Activated T-helper 2 cell treated with anti-CD3 and anti-CD28 coated beads, Interferon-gamma antibody, Interleukin-2, Interleukin-4, amounts not matched to agents 10 μg/mL and 5 μg/mL and 100 μg/mL, durations not matched to agents 14 hours and 24 hours and 36 hours (primary cell): ENCODE measurements around the gene MICAL3. TPM values are rescaled to one million over a fixed set of nuclear protein-coding genes. Genes with fewer than 3 reads are reported as not detected.

ENCODE experiments used
- DNase-seq: peaks from one replicate; pipeline ENCODE4 v3.0.0; 2021; ENCODE audit warnings: low spot score
- H3K27ac Mint-ChIP-seq: one replicate; pipeline ENCODE4 v1.8.0; 2021; ENCODE audit warnings: mixed read lengths
- H3K27me3 Mint-ChIP-seq: one replicate; pipeline ENCODE4 v1.8.0; 2021; ENCODE audit warnings: low read depth, mixed read lengths
- H3K36me3 Mint-ChIP-seq: one replicate; pipeline ENCODE4 v1.8.0; 2021; ENCODE audit warnings: low read depth, mixed read lengths
- H3K4me1 Mint-ChIP-seq: one replicate; pipeline ENCODE4 v1.8.0; 2021; ENCODE audit warnings: low read depth, mixed read lengths
- H3K4me3 Mint-ChIP-seq: one replicate; pipeline ENCODE4 v1.8.0; 2021; ENCODE audit warnings: low read depth, mild to moderate bottlenecking, moderate library complexity, mixed read lengths
- H3K9me3 Mint-ChIP-seq: one replicate; pipeline ENCODE4 v1.8.0; 2021; ENCODE audit warnings: mixed read lengths
- intact Hi-C: fragments of 100-400 bp; cut with micrococcal nuclease; formaldehyde crosslinking; loops from one replicate; pipeline ENCODE4 v1.15.1; 2023
- total RNA-seq: library from RNA; stranded (reverse); gene quantifications from 2 replicates; pipeline ENCODE4 v1.2.3, GENCODE V29; 2022

MICAL3 gene
- total RNA-seq, 1 donor from 2014 or later = 41.8 TPM

DNA sequence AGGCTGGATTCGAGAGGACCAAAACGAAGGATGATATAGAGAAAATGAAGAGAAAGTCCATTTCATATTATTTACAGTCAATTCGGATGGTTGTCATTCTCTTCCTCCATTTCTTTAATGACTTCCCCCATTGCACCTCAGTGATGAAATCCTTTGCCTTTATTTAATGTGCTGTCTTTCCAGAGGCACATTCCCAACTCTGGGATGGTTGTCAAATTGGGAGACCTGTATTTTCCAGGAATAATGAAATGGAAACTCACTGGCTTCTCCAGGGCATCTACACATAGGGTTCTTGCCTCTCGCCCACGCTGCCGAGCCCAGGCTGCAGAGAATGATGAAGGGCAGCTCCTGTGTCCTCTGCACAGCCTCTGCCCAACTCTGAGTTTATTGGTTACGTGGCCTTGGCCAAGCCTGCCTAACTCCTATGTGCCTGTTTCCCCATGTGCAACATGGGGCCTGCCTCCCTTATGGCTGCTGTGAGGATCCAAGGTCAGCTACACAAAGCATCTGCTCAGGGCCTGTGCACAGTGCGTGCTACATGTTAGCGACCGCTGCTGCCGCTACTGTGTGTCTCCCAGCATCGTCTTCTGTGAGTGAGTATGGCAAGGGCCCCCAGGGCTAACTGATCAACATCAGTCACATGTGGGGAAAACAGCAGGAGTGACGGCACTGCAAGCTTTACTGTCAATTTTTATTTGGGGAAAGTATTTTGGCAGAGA is 168.6 kb downstream of the MICAL3 start:
- H3K27ac Mint-ChIP-seq = no peak overlapping the region
- intact Hi-C loops = no loop called here
- H3K36me3 Mint-ChIP-seq = no peaks in the 10 kb centered on the region
- H3K4me1 Mint-ChIP-seq = no peaks in the 10 kb centered on the region
- no peak for DNase-seq
- H3K9me3 Mint-ChIP-seq = no peaks in the 10 kb centered on the region
- H3K27me3 Mint-ChIP-seq = no peaks in the 10 kb centered on the region
- H3K4me3 Mint-ChIP-seq = no peak overlapping the region

DNA sequence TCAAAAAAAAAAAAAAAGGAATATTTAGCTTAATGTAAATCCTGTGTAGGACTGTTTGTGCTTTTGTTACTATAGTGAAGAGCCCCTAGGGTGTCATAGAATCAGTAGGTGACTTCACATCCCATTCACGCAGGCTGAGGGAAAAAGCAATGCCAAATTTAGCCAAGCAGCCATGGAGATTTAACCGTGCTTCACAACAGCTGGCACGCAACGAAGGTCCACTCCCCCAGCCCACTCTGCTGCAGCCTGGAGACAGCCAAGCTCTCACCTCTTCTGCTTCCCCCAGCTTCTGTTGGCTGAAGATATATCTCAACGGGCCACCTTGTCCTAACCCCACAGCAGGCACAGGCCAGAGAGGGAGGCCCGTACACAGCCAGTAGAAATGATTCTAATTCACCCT is 171.3 kb downstream of the MICAL3 start:
- Mint-ChIP-seq H3K4me1 (no peaks in the 10 kb centered on the region), H3K27ac (no peak overlapping the region), H3K36me3 (no peaks in the 10 kb centered on the region), H3K4me3 (no peak overlapping the region), H3K27me3 (no peaks in the 10 kb centered on the region), H3K9me3 (no peaks in the 10 kb centered on the region)
- intact Hi-C loops = no loop called here
- DNase-seq = no peak

DNA sequence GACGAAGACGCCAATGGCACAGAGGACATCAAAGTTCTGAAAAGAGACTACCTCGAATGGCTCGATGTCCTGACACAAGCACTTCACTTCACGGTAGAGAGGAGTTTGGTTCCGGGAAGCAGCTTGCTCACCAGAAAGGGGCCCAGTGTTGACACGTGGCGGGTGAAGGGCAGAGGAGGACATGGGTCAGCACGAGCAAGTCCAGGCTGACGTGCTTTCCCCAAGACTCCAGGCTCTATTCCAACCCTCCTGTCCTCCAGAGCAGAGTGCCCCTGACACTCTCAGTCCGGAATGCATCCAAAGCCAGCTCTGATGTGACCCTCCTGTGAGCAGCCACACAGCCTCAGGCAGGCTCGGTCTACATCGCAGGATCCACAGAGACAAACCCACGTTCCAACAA is 172.6 kb downstream of the MICAL3 start:
- DNase-seq = no peak
- H3K4me1 Mint-ChIP-seq = no peaks in the 10 kb centered on the region
- no peaks in the 10 kb centered on the region for H3K36me3 Mint-ChIP-seq
- no peak overlapping the region for H3K27ac Mint-ChIP-seq
- H3K27me3 Mint-ChIP-seq = no peaks in the 10 kb centered on the region
- intact Hi-C loops = no loop called here
- H3K9me3 Mint-ChIP-seq = no peaks in the 10 kb centered on the region
- H3K4me3 Mint-ChIP-seq = no peak overlapping the region

DNA sequence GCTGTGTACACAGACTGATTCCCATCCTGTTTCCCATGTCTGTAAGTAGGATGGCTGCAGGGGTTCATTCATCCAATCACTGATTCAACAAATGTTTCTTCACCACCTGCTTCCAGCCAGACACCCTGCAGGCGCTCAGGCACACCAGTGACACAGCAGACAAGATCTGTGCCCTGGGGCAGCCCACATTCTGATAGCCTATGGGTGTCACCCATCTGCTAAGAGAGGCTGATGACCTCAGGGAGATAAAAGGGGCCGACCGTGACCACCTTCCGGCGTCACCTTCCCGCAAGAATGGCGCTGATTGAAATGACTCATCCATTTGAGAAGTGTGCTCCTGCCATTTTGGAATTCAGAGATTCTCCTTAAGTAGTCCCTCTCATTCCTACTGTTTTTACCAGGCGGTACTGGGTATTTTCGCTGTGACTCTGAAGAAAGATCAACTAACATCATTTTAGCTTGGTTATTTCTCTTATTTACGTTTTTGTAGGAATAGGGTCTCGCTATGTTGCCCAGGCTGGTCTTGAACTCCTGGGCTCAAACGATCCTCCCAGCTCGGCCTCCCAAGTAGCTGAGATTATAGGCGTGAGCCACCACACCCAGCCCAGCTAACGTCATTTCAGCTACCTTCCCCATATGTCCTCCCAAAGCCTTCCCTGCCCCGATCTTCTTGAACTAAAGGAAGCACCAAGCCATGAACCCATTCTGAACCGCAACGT is 176.8 kb downstream of the MICAL3 start:
- no peak for DNase-seq
- Mint-ChIP-seq H3K27me3 (no peaks in the 10 kb centered on the region), H3K27ac (no peak overlapping the region), H3K9me3 (no peaks in the 10 kb centered on the region), H3K4me1 (peaks cover 2% of the 10 kb centered on the region), H3K4me3 (no peak overlapping the region), H3K36me3 (no peaks in the 10 kb centered on the region)
- intact Hi-C loops = no loop called here

DNA sequence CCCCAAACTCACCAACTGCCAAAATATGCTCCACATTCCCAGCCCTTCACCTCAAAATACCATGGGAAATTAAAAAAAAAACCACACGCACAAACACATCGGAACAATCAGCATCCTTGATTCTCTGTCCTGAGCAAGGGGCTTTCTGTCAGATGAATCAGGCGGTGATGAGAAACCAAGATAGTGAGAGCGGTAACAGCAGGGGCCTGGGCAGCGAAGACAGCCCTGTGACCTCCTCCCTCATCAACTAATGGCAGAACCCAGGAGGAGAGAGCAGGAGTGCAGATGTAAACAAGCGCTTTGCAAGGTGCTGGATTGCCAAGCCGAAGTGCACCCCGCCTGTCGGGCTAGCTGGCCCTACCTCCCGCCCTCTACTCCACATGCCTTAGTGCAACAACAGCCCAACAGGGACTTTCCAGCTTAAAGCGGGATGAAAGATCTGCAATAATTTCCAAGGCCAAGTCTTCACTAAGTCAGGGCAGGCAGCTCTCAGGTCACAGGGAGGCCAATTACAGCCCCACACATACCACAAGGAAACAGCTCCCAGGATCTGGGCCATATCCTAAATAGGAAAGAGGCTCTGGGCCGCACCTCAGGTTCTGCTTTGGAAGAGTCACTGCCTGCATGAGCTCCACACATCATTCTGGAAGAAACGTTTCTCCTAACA is 177.9 kb downstream of the MICAL3 start:
- intact Hi-C loops = no loop called here
- H3K27me3 Mint-ChIP-seq = no peaks in the 10 kb centered on the region
- H3K27ac Mint-ChIP-seq = no peak overlapping the region
- no peaks in the 10 kb centered on the region for H3K9me3 Mint-ChIP-seq
- DNase-seq = no peak
- peaks cover 3% of the 10 kb centered on the region for H3K4me1 Mint-ChIP-seq
- H3K36me3 Mint-ChIP-seq = no peaks in the 10 kb centered on the region
- no peak overlapping the region for H3K4me3 Mint-ChIP-seq

DNA sequence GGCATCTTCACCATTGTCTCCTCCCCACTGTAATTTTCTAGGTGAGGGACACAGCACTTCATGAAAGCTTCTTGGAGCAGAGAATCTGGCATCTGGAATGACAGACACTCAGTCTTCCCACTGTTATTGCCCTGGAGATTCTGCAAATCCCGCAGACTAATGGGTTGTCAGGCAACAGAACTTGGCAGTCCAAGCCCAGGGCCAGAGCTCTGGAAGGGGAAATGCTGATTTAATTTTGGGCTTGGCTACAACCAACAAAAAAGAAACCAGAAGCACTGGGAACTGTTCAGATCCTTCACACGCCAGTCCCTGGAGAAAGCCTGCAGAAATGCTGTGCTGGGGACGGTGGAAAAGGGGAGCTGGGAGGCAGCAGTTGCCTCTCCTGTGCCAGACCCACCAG is 178.6 kb downstream of the MICAL3 start:
- intact Hi-C loops = no loop called here
- Mint-ChIP-seq H3K9me3 (no peaks in the 10 kb centered on the region), H3K27me3 (no peaks in the 10 kb centered on the region), H3K36me3 (no peaks in the 10 kb centered on the region), H3K4me3 (no peak overlapping the region), H3K4me1 (peaks cover 3% of the 10 kb centered on the region), H3K27ac (no peak overlapping the region)
- DNase-seq = no peak

DNA sequence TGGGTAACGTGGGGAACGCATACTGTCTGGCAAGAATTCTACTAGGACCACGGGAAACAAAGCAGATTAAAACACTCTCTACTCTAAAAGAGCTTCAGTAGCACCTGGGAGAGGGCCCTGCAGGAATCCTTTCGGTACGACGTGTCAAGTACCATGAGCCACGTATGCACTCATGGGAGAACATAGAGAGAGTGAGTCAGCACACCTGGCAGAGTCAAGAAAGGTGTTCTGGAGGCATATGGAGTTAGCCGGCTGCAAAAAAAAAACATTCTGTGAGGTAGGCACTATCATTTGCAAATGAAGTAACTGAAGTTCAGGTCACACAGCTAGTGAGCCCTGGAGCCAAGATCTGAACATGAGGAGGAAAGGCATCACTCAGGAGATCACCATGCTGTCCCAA is 179.0 kb downstream of the MICAL3 start:
- H3K36me3 Mint-ChIP-seq = peaks cover 4% of the 10 kb centered on the region
- no peaks in the 10 kb centered on the region for H3K9me3 Mint-ChIP-seq
- no peak overlapping the region for H3K27ac Mint-ChIP-seq
- peaks cover 3% of the 10 kb centered on the region for H3K4me1 Mint-ChIP-seq
- H3K4me3 Mint-ChIP-seq = no peak overlapping the region
- no peak for DNase-seq
- intact Hi-C loops = no loop called here
- H3K27me3 Mint-ChIP-seq = no peaks in the 10 kb centered on the region

DNA sequence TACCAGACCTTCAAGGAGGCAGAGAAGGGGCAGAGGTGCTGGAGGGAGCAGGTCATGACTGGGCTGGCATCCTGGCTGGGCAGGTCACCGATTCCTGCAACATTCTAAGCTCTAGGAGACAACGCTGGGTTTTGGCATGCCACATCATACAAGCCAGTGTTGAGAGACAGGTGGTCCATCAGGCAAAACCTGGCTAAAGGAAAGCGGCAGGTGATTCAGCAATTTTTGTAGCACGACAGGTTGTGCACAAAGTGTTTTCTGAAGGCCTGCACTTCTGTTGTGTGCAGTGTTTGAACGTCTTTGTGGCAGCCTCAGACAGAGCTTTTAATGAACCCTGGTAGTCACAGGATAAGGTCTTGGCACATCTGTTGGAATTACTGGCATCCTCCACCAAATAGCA is 180.2 kb downstream of the MICAL3 start:
- peaks cover 5% of the 10 kb centered on the region for H3K36me3 Mint-ChIP-seq
- no peak overlapping the region for H3K4me3 Mint-ChIP-seq
- no peak for DNase-seq
- H3K27me3 Mint-ChIP-seq = no peaks in the 10 kb centered on the region
- intact Hi-C loops = no loop called here
- peaks cover 3% of the 10 kb centered on the region for H3K4me1 Mint-ChIP-seq
- no peaks in the 10 kb centered on the region for H3K9me3 Mint-ChIP-seq
- H3K27ac Mint-ChIP-seq = no peak overlapping the region

DNA sequence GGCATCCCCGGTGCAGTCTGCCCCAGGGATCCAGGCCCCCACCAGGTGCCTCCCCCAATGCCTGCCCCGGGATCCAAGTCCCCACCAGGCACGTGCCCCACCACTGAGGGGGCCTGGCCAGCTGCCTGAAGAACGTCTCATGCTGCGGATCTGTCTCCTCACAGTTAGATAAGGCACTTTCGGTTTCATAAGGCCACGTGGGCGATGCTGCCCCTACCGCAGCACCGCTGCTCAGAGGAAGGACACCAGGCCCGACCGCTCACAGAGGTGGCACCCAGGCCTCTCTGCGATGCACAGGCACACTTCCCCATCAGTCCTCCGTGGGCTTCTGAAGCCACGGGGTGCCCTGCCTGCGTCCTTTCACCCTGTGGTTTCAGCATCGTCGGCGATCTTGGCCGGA is 182.0 kb downstream of the MICAL3 start:
- Mint-ChIP-seq H3K27ac (no peak overlapping the region), H3K9me3 (no peaks in the 10 kb centered on the region), H3K4me1 (peaks cover 3% of the 10 kb centered on the region), H3K27me3 (no peaks in the 10 kb centered on the region), H3K4me3 (no peak overlapping the region), H3K36me3 (peaks cover 5% of the 10 kb centered on the region)
- peak; percentile 19 for DNase-seq
- intact Hi-C loops = no loop called here

DNA sequence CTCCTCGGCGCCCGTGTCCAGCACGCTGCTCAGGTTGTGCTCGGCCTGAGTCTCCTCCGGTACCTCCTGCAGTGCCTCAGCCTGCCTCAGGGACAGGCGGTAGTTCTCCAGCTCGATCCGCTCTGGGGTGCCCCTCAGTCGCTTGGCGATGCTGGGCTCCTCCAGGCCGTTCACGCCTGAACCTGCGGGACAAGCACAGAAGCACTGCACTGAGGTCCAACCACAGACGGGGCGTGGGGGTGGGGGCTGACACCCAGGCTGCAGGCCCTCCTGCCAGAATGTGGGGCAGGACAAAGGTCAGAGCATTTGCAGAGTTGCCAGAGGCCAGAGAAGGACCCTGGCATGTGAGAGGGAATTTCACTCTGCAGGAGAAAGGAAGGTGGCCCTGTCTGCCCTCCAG is 182.5 kb downstream of the MICAL3 start:
- no peaks in the 10 kb centered on the region for H3K9me3 Mint-ChIP-seq
- H3K27ac Mint-ChIP-seq = no peak overlapping the region
- no peaks in the 10 kb centered on the region for H3K27me3 Mint-ChIP-seq
- intact Hi-C loops = no loop called here
- peaks cover 3% of the 10 kb centered on the region for H3K4me1 Mint-ChIP-seq
- no peak for DNase-seq
- peaks cover 5% of the 10 kb centered on the region for H3K36me3 Mint-ChIP-seq
- no peak overlapping the region for H3K4me3 Mint-ChIP-seq

DNA sequence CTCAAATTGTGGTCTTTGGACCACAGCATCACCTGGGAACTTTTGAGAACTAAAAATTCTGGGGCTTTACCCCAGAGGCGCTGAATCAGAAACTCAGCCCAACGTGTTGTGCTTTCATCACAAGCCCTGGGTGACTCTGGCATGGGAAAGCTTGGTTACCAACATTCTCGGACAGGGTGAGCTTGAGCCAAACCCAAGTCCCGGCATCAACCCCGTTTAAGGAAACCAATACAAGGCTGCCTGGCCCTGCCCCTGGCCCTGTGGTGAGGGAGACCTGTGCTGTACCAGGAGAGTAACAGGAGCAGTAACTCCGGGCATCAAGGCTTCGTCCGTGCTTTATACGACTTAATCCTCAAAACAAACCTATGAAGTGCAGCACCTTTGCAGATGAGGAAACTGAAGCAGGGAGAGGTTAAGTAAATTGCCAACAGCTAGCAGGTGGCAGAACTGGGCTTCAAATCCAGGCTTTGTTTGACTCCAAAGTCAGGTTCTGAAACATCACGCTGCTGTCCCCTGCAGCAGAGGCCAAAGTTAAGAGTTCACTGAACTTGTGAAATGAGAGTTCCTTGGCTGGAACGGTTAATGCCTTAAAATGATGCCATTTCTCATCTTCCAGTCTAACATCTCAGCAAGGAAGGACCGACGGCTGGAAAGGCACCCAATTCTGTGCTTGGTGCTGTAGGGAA is 186.0 kb downstream of the MICAL3 start:
- intact Hi-C loops = no loop called here
- H3K4me3 Mint-ChIP-seq = no peak overlapping the region
- no peaks in the 10 kb centered on the region for H3K27me3 Mint-ChIP-seq
- peaks cover 3% of the 10 kb centered on the region for H3K4me1 Mint-ChIP-seq
- no peak overlapping the region for H3K27ac Mint-ChIP-seq
- no peaks in the 10 kb centered on the region for H3K9me3 Mint-ChIP-seq
- peaks cover 5% of the 10 kb centered on the region for H3K36me3 Mint-ChIP-seq
- DNase-seq = no peak

DNA sequence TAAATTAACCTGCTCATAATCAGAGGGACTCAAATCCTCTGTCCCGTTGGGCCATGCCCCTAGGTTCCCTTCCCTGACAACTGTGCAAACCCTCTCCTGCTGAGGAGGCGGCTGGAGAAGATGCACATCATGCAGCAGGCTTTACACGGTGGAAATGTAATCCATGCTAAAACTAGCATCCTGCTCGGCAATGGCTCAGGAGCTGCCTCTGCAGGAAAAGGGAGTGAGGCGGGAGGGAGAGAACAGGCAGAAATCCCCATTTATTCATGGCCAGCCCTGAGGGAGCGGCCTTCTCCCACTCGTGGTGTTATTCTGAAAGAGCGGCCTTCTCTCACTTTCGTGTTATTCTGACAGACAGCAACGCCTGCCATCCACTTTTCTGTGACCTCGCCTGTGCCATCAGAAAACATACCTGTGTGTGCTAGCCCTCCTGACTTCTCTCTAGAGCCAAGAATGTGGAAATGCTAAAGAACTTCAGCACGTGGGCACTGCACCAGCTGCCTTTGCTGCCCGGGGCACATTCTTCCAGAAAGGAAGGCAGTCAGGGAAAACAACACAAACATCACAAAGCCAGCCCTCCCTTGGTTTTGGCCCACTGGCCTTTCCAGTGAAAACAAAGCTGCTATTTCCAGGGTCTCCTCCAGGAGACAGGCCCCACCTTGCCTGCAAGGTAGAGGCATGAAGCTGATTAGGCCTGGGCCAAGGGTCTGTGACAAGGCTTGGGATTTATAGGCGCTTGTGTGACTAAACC is 187.2 kb downstream of the MICAL3 start:
- H3K4me1 Mint-ChIP-seq = no peaks in the 10 kb centered on the region
- H3K9me3 Mint-ChIP-seq = no peaks in the 10 kb centered on the region
- intact Hi-C loops = no loop called here
- DNase-seq = no peak
- H3K27me3 Mint-ChIP-seq = no peaks in the 10 kb centered on the region
- H3K27ac Mint-ChIP-seq = no peak overlapping the region
- peaks cover 5% of the 10 kb centered on the region for H3K36me3 Mint-ChIP-seq
- H3K4me3 Mint-ChIP-seq = no peak overlapping the region
